HUDEP-2 (cell line): Measurements from ENCODE around the gene MLXIP.

Experiments
- DNase-seq, 76 experiments: peaks; one replicate each; lab custom pipeline; 2025; ENCODE audit not compliant: unreplicated experiment in 76 of 76; lab: John Stamatoyannopoulos, UW

Gene MLXIP

GRCh38 chr12:122073815-122074214, 4.7 kb upstream of the MLXIP start:
- no peak for DNase-seq

GRCh38 chr12:122076743-122077495, 1.6 kb upstream of the MLXIP start:
- DNase-seq, result no peak

DNA sequence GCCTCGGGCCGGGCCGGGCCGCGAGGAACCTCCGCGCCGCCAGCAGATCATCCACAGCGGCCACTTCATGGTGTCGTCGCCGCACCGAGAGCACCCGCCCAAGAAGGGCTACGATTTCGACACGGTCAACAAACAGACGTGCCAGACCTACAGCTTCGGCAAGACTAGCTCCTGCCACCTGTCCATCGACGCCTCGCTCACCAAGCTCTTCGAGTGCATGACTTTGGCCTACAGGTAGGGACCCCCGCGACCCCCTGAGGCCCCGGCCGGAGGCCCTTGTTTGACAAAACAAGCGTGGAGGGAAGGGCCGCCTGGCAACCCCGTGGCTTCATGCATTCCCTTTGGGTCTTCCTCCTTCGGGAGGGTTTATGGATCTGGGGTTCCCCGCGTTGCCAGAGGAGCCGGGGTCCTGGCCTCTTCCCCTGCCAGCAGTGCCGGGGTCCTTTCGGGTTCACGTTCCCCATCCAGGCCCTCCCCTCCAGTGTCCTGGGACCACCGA, 526 bp downstream of the MLXIP start:
- DNase-seq, result peak in 6 of 76 experiments; percentile 9 to 43 (median 29)

- DNase-seq, result peak in 2 of 76 experiments; percentile 32 to 44
These were observed 1.1 kb downstream of the MLXIP start for GRCh38 chr12:122079532-122080081.

GRCh38 chr12:122080149-122081082, 1.9 kb downstream of the MLXIP start:
- peak in 71 of 76 experiments; percentile 12 to 80 (median 58) for DNase-seq

- DNase-seq, result peak in 4 of 76 experiments; percentile 6 to 30 (median 24)
These were observed 2.6 kb downstream of the MLXIP start for GRCh38 chr12:122081083-122081696.

GRCh38 chr12:122081697-122082221, 3.2 kb downstream of the MLXIP start:
- peak in 4 of 76 experiments; percentile 15 to 25 (median 20) for DNase-seq

GRCh38 chr12:122082621-122083356, 4.2 kb downstream of the MLXIP start:
- DNase-seq, result peak in 19 of 76 experiments; percentile 21 to 70 (median 42)

DNA sequence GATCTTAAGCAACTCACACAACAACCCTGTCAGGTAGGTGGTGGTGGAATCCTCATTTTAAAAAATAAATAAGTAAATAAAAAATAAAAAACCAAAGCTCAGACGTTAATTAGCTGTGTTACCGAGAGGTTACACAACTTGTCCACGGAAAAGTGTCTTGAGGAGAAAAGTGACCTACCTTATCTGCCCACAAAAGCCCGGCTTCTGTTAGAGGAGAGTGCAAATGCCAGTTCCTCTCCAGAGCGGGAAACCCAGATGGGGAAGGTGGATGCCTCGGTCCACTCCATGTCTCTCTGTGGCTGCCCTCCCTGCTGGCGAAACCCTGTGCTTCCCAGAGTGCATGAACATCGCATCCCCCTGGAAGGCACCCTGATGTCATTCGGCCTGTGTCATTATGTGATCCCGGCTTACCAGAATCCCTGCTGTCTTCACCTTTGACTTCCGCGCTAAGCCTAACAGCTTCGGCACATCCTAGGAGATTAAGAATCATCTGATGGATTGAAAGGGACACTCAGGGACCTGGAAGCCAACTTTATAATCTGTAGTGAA, 6.4 kb downstream of the MLXIP start:
- DNase-seq, result no peak

GRCh38 chr12:122085591-122085990, 7.0 kb downstream of the MLXIP start:
- no peak for DNase-seq

- DNase-seq, result no peak
These were observed 7.6 kb downstream of the MLXIP start for GRCh38 chr12:122086116-122086515.

DNA sequence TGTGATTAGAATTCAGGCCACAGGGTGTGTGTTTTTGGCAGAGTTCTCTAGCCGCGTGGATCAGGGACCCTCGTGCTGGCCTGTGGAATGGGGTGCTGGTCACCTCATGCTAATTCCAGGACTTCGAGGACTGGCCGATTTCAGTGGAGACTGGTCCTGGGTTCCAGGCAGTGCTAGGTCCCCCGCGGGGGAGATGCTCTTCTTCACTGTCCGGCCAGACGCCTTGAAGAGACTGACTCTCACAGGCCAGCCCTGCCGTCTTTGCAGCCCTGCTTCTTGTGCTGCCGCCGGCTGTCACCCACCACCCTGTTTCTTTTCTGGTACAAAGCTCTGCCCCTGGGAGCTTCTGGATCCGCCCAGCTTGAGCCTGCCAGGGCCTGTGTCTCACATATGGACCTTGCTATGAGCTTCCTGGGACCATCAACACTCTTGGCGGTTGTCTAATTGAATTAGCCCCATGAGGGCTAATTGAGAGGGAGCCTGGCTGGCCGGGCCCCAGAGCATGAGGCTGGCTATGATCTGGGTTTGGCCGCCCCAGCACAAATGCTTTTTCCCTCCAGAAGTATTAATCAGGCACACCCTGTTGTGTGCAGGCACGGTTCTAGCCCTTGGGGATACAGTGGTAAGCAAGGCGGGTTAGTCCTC, 8.2 kb downstream of the MLXIP start:
- DNase-seq, result no peak

GRCh38 chr12:122087431-122088178, 9.0 kb downstream of the MLXIP start:
- peak in 8 of 76 experiments; percentile 13 to 49 (median 20) for DNase-seq

GRCh38 chr12:122088179-122088810, 9.7 kb downstream of the MLXIP start:
- DNase-seq, result no peak

GRCh38 chr12:122089077-122089476, 10.5 kb downstream of the MLXIP start:
- peak in 7 of 76 experiments; percentile 5 to 35 (median 13) for DNase-seq

DNA sequence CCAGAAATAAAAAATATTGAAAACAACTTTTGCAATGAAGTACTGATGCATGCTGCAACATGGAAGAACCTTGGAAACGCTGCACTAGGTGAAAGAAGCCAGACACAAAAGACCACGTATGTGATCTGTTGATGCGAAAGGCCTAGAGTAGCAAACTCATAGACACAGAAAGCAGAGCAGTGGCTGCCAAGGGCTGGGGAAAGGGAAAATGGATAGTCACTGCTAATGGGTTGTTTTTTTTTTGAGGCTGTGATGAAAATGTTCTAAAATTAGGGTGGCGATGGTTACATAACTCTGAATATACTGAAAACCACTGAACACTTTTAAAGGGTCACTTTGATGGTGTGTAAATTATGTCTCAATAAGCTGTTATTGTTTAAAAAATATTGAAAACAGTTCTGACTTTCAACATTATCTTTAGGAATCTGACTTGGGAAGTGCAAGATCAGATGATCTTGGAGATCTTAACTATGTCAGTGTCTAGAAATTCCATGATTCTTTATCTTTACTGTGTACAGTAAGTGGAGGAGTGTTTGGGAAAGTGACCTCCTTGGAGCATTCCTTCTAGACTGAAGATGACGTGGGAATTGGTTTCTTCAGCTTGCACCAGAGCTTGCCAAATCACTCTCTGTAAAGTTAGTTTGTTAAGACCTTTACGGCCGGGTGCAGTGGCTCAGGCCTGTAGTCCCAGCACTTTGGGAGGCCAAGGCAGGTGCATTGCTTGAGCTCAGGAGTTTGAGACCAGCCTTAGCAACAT, 12.4 kb downstream of the MLXIP start:
- DNase-seq, result no peak
